Naive thymus-derived CD4-positive, alpha-beta T cell (primary cell): Measurements from ENCODE around the gene NDEL1. TPM values are rescaled to one million over a fixed set of nuclear protein-coding genes. Genes with fewer than 3 reads are reported as not detected.

Experiments
- ATAC-seq: fragments of 150-1000 bp; cut with Tn5 transposase; 2 replicates; pipeline ENCODE4 v1.10.0; 2021; ENCODE audit warnings: mild to moderate bottlenecking, moderate library complexity
- CTCF ChIA-PET: fragments of 350-600 bp; sonication (Branson Sonifier 250); formaldehyde crosslinking; loops from one replicate; lab custom pipeline; 2021; ENCODE audit warnings: antibody characterized with exemption; lab: Charles Lee
- POLR2A ChIA-PET: fragments of 350-600 bp; sonication (Branson Sonifier 250); formaldehyde crosslinking; loops from one replicate; lab custom pipeline; 2021; ENCODE audit warnings: antibody characterized with exemption, inconsistent platforms; lab: Charles Lee
- DNase-seq, 9 donors: peaks; one replicate each; pipeline versions ENCODE4 v3.0.0 to v3.0.0-alpha.2; 2020 to 2022; ENCODE audit warnings: mixed read lengths in 1 of 9
- H3K27ac ChIP-seq: one replicate; pipeline ENCODE4 v1.7.0; 2013; ENCODE audit warnings: mild to moderate bottlenecking, low read depth, low read length, moderate library complexity
- H3K27me3 ChIP-seq, 2 donors: one replicate each; pipeline ENCODE4 v1.7.0; 2013; ENCODE audit warnings: low read length in 2 of 2, mild to moderate bottlenecking in 2 of 2, moderate library complexity in 2 of 2; ENCODE audit not compliant: control insufficient read depth in 2 of 2, insufficient read depth in 2 of 2
- H3K36me3 ChIP-seq, 3 experiments: 1 replicate in 2 of 3; 2 replicates in 1 of 3; pipeline ENCODE4 v1.7.0; 2013; ENCODE audit warnings: low read length in 3 of 3, mild to moderate bottlenecking in 3 of 3, moderate library complexity in 1 of 3; ENCODE audit not compliant: insufficient read depth in 3 of 3, control insufficient read depth in 2 of 3
- H3K4me1 ChIP-seq, 2 donors: one replicate each; pipeline ENCODE4 v1.7.0; 2013; ENCODE audit warnings: low read length in 2 of 2, mild to moderate bottlenecking in 2 of 2, moderate library complexity in 1 of 2; ENCODE audit not compliant: control insufficient read depth in 2 of 2, insufficient read depth in 2 of 2
- H3K4me3 ChIP-seq: 2 replicates; pipeline ENCODE4 v1.7.0; 2013; ENCODE audit warnings: mild to moderate bottlenecking, low read length
- H3K9me3 ChIP-seq, 3 experiments: 1 replicate in 2 of 3; 2 replicates in 1 of 3; pipeline ENCODE4 v1.7.0; 2013; ENCODE audit warnings: low read length in 3 of 3; ENCODE audit not compliant: control insufficient read depth in 2 of 3
- H3K27ac Mint-ChIP-seq, 9 donors: one replicate each; pipeline ENCODE4 v1.8.0; 2020 to 2022; ENCODE audit warnings: mixed read lengths in 9 of 9, mild to moderate bottlenecking in 8 of 9, moderate library complexity in 5 of 9, inconsistent platforms in 2 of 9
- H3K27me3 Mint-ChIP-seq, 5 donors: one replicate each; pipeline ENCODE4 v1.8.0; 2021 to 2022; ENCODE audit warnings: mixed read lengths in 5 of 5, mild to moderate bottlenecking in 1 of 5
- H3K36me3 Mint-ChIP-seq, 5 donors: one replicate each; pipeline ENCODE4 v1.8.0; 2020 to 2022; ENCODE audit warnings: mixed read lengths in 5 of 5, mild to moderate bottlenecking in 3 of 5, inconsistent platforms in 1 of 5
- H3K4me1 Mint-ChIP-seq, 7 donors: one replicate each; pipeline ENCODE4 v1.8.0; 2020 to 2022; ENCODE audit warnings: mixed read lengths in 7 of 7, mild to moderate bottlenecking in 3 of 7, inconsistent platforms in 1 of 7
- H3K4me3 Mint-ChIP-seq, 10 donors: one replicate each; pipeline ENCODE4 v1.8.0; 2020 to 2022; ENCODE audit warnings: mild to moderate bottlenecking in 10 of 10, mixed read lengths in 10 of 10, moderate library complexity in 6 of 10, inconsistent platforms in 2 of 10
- H3K9me3 Mint-ChIP-seq, 11 donors: one replicate each; pipeline ENCODE4 v1.8.0; 2020 to 2022; ENCODE audit warnings: mixed read lengths in 11 of 11, mild to moderate bottlenecking in 4 of 11, inconsistent platforms in 1 of 11, moderate library complexity in 1 of 11
- intact Hi-C, 2 donors: fragments of 100-400 bp; cut with micrococcal nuclease; formaldehyde crosslinking; loops; one replicate each; pipeline ENCODE4 v1.15.1; 2023
- polyA plus RNA-seq, 2 donors: library from polyadenylated mRNA; unstranded; fragments of 300-500 nt; fragmentation: Illumina TruSeq; gene quantifications; one replicate each; pipeline ENCODE4 v1.2.3, GENCODE V29; 2021
- total RNA-seq, 6 experiments: library from RNA in 5 of 6; stranded (reverse) in 5 of 6; gene quantifications; 1 replicate in 5 of 6; 2 replicates in 1 of 6; pipeline ENCODE4 v1.2.3 and lab custom pipeline; 2021 to 2026

Gene NDEL1
- total and polyA plus RNA-seq, 7 experiments from 2014 or later, result 53.7 to 274 (median 108) TPM

DNA sequence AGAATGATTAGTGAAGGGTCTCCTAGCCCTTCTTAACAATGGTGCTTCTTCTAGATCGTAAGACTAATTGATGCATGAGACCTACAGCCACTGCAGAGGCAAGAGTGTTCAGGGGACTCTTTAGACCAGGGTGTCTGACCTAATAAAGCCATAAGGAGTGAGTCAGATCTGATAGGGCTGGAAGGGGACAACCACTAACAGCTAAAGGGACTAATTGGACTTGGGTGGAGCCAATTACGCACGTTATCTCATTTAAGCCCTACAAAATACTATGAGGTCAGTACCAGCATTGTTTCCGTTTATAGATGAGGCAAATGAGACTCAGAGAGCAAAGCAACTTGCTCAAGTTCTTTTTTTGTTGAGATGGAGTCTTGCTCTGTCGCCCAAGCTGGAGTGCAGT is 23.6 kb upstream of the NDEL1 start:
- Histone ChIP-seq H3K36me3 (no peaks in the 10 kb centered on the region), H3K27ac (no peak overlapping the region), H3K4me1 (peaks cover 0 to 3% of the 10 kb centered on the region in 2 donors), H3K27me3 (no peaks in the 10 kb centered on the region), H3K4me3 (no peak overlapping the region), H3K9me3 (no peaks in the 10 kb centered on the region)
- H3K4me3 Mint-ChIP-seq, result no peak overlapping the region
- POLR2A ChIA-PET, result interaction anchor here (2.2 kb wide), 1 partner anchor 334 kb away, joined by 7 read pairs; no protein-coding TSS in a partner anchor
- DNase-seq (no peak), ATAC-seq (peak; percentile 62)
- CTCF ChIA-PET, result interaction anchor here (0.7 to 1.1 kb wide), 4 partner anchors 334 to 586 kb away, joined by 3 to 7 read pairs (median 3); no protein-coding TSS in a partner anchor
- peaks cover 0 to 3% (median 0%) of the 10 kb centered on the region in 11 donors for H3K9me3 Mint-ChIP-seq
- no peaks in the 10 kb centered on the region for H3K36me3 Mint-ChIP-seq
- H3K27ac Mint-ChIP-seq, result peak overlapping the region in 1 of 9 donors; percentile 27
- peaks cover 4 to 50% (median 12%) of the 10 kb centered on the region in 5 donors for H3K27me3 Mint-ChIP-seq
- peaks cover 9 to 26% (median 15%) of the 10 kb centered on the region in 7 donors for H3K4me1 Mint-ChIP-seq
- intact Hi-C loops, result loop anchor here in 1 of 2 donors (5.0 kb wide), 1 partner anchor 585 kb away; no protein-coding TSS in a partner anchor

DNA sequence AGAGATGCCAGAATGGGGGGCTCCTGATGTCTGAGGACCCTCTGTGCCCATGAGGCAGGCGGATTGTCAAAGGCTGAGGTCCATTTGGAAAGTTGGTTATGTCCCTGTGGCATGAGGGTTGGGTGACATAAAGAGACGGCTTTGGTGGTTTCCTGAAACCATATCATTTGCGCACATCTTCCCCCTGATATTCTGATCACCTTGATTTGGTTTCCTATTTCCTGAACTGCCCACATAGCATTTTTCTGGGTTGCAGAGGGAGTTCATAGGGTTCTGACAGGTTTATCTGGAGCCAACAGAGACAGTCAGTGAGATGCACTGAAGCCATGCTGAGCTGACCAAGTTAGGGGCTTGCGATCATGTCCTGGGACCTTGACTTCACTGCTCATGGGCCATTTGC is 22.4 kb upstream of the NDEL1 start:
- H3K4me3 ChIP-seq, result no peak overlapping the region
- POLR2A ChIA-PET, result no interaction called here
- no peaks in the 10 kb centered on the region for H3K36me3 ChIP-seq
- H3K9me3 Mint-ChIP-seq, result peaks cover 0 to 3% (median 0%) of the 10 kb centered on the region in 11 donors
- ATAC-seq (peak; percentile 52), DNase-seq (no peak)
- no peak overlapping the region for H3K4me3 Mint-ChIP-seq
- CTCF ChIA-PET, result interaction anchor here (0.9 kb wide), 1 partner anchor 22 kb away, joined by 3 read pairs; the partner anchor contains the start of gene NDEL1
- peaks cover 9 to 62% (median 13%) of the 10 kb centered on the region in 5 donors for H3K27me3 Mint-ChIP-seq
- H3K27ac Mint-ChIP-seq, result peak overlapping the region in 1 of 9 donors; percentile 42
- H3K4me1 Mint-ChIP-seq, result peaks cover 9 to 24% (median 15%) of the 10 kb centered on the region in 7 donors
- no peak overlapping the region for H3K27ac ChIP-seq
- peaks cover 0 to 3% of the 10 kb centered on the region in 2 donors for H3K4me1 ChIP-seq
- H3K27me3 ChIP-seq, result no peaks in the 10 kb centered on the region
- no peaks in the 10 kb centered on the region for H3K9me3 ChIP-seq
- intact Hi-C loops, result loop anchor here in 1 of 2 donors (5.0 kb wide), 1 partner anchor 584 kb away; no protein-coding TSS in a partner anchor
- no peaks in the 10 kb centered on the region for H3K36me3 Mint-ChIP-seq

DNA sequence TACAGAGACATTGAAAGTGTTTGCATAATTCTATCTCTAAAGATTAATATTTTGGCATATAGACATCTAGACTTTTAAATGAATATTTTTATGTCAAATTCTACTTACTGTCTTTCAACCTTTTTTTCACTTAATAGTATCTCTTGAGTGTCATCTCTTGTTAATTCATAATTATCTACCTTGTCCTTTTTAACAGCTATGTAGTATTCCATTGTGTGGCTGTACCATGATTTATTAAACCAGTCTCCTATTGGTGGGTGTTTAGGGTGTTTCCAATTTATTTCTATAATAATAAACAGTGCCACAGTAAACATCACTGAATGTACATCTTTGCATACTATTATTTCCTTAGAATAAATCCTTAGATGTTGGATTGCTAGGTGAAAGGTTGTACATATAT is 21.7 kb upstream of the NDEL1 start:
- Histone ChIP-seq H3K36me3 (no peaks in the 10 kb centered on the region), H3K27me3 (no peaks in the 10 kb centered on the region), H3K4me1 (peaks cover 0 to 3% of the 10 kb centered on the region in 2 donors), H3K4me3 (no peak overlapping the region), H3K9me3 (no peaks in the 10 kb centered on the region), H3K27ac (no peak overlapping the region)
- H3K9me3 Mint-ChIP-seq, result peaks cover 0 to 3% (median 0%) of the 10 kb centered on the region in 11 donors
- ATAC-seq, result no peak
- ChIA-PET POLR2A (interaction anchor here (0.6 kb wide), 1 partner anchor 18 kb away, joined by 3 read pairs; no protein-coding TSS in a partner anchor), CTCF (interaction anchor here (1.7 kb wide), 1 partner anchor 332 kb away, joined by 3 read pairs; no protein-coding TSS in a partner anchor)
- H3K27me3 Mint-ChIP-seq, result peaks cover 9 to 68% (median 13%) of the 10 kb centered on the region in 5 donors
- no peak overlapping the region for H3K4me3 Mint-ChIP-seq
- H3K4me1 Mint-ChIP-seq, result peaks cover 9 to 22% (median 16%) of the 10 kb centered on the region in 7 donors
- intact Hi-C loops, result loop anchor here in 1 of 2 donors (5.0 kb wide), 1 partner anchor 583 kb away; no protein-coding TSS in a partner anchor
- no peak for DNase-seq
- H3K36me3 Mint-ChIP-seq, result no peaks in the 10 kb centered on the region
- no peak overlapping the region for H3K27ac Mint-ChIP-seq

DNA sequence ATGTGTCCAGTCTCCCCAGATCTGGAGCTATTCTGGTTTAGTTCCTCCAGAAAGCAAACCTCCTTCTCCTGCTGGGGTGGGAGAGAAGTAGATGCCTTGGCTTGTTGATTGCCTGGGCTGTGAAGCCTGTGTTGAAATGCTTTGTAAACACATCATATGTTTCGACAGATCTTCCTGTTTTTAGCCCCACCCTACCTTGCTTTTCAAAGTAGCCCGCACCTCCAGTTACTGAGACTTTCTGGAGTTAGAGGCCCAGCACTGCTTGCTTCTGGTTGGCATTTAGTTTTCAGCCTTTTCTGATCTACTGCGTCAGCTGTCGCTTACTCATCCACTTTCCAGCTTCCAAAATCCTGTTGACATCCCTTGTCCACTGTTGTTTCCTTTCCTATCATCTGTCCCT is 17.9 kb upstream of the NDEL1 start:
- H3K4me3 Mint-ChIP-seq, result no peak overlapping the region
- POLR2A ChIA-PET, result no interaction called here
- no peak for DNase-seq
- Histone ChIP-seq H3K36me3 (no peaks in the 10 kb centered on the region), H3K27ac (no peak overlapping the region), H3K27me3 (no peaks in the 10 kb centered on the region), H3K9me3 (no peaks in the 10 kb centered on the region), H3K4me3 (no peak overlapping the region), H3K4me1 (peaks cover 0 to 3% of the 10 kb centered on the region in 2 donors)
- H3K36me3 Mint-ChIP-seq, result no peaks in the 10 kb centered on the region
- intact Hi-C loops, result no loop called here
- H3K4me1 Mint-ChIP-seq, result peaks cover 8 to 12% (median 9%) of the 10 kb centered on the region in 7 donors
- CTCF ChIA-PET, result no interaction called here
- peaks cover 15 to 70% (median 33%) of the 10 kb centered on the region in 5 donors for H3K27me3 Mint-ChIP-seq
- no peak overlapping the region for H3K27ac Mint-ChIP-seq
- peaks cover 0 to 3% (median 0%) of the 10 kb centered on the region in 11 donors for H3K9me3 Mint-ChIP-seq
- ATAC-seq, result peak; percentile 62

DNA sequence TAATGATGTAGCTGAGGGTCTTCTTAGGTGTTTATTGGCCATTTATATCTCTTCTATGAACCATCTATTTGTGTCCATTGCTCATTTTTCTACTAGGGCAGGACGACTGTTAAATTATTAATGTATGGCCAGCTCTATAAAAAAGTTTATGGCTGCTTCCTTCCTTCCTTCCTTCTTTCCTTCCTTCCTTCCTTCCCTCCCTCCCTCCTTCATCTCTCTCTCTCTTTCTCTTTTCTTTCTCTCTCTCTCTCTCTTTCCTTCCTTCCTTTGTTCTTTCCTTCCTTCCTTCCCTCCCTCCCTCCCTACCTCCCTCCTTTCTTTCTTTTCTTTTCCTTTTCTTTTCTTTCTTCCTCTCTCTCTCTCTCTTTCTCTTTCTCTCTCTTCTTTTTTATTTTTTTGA is 17.2 kb upstream of the NDEL1 start:
- Mint-ChIP-seq H3K27ac (no peak overlapping the region), H3K4me1 (peaks cover 1 to 6% (median 2%) of the 10 kb centered on the region in 7 donors), H3K4me3 (no peak overlapping the region), H3K36me3 (no peaks in the 10 kb centered on the region), H3K27me3 (peaks cover 15 to 67% (median 37%) of the 10 kb centered on the region in 5 donors), H3K9me3 (peaks cover 0 to 3% (median 0%) of the 10 kb centered on the region in 11 donors)
- no peak for DNase-seq
- Histone ChIP-seq H3K9me3 (no peaks in the 10 kb centered on the region), H3K27me3 (no peaks in the 10 kb centered on the region), H3K27ac (no peak overlapping the region), H3K36me3 (no peaks in the 10 kb centered on the region), H3K4me3 (no peak overlapping the region), H3K4me1 (peaks cover 0 to under 1% of the 10 kb centered on the region in 2 donors)
- ATAC-seq, result no peak
- ChIA-PET POLR2A (no interaction called here), CTCF (no interaction called here)
- intact Hi-C loops, result no loop called here

DNA sequence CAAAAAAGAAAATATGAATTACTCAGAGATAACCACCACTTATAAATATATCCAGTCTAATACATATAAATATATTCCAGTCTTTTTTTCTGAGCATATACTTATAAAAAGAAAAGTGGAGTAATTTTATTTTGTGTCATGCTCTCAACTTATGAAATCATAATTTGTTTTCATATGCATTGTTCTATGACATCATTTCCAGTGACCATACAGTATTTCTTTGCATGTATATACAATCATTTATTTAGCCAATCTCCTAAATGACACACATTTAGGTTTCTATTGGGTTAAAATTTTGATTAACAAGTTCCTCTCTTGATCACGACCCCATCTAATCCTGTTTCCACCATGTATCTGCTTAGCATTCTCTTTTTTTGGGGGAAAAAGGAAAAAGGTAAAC is 16.4 kb upstream of the NDEL1 start:
- POLR2A ChIA-PET, result no interaction called here
- no peaks in the 10 kb centered on the region for H3K36me3 Mint-ChIP-seq
- H3K4me3 Mint-ChIP-seq, result no peak overlapping the region
- ATAC-seq, result no peak
- no peak for DNase-seq
- CTCF ChIA-PET, result no interaction called here
- H3K4me1 ChIP-seq, result no peaks in the 10 kb centered on the region
- H3K9me3 ChIP-seq, result no peaks in the 10 kb centered on the region
- no peaks in the 10 kb centered on the region for H3K36me3 ChIP-seq
- no peaks in the 10 kb centered on the region for H3K27me3 ChIP-seq
- no peak overlapping the region for H3K27ac Mint-ChIP-seq
- intact Hi-C loops, result no loop called here
- H3K27ac ChIP-seq, result no peak overlapping the region
- H3K4me1 Mint-ChIP-seq, result peaks cover 0 to 4% (median 0%) of the 10 kb centered on the region in 7 donors
- no peak overlapping the region for H3K4me3 ChIP-seq
- peaks cover 15 to 66% (median 40%) of the 10 kb centered on the region in 5 donors for H3K27me3 Mint-ChIP-seq
- peaks cover 0 to 3% (median 0%) of the 10 kb centered on the region in 11 donors for H3K9me3 Mint-ChIP-seq
